GM12892 (cell line): ENCODE data around the gene COX10.

ENCODE experiments used
- POLR2A ChIP-seq: IDR thresholded peaks from 2 replicates; pipeline ENCODE4 v1.6.1; 2011; ENCODE audit warnings: low read depth, low read length, control low read depth
- POLR2AphosphoS5 ChIP-seq: IDR thresholded peaks from 2 replicates; pipeline ENCODE4 v1.6.1; 2011; ENCODE audit warnings: low read depth, low read length, control low read depth

DNA sequence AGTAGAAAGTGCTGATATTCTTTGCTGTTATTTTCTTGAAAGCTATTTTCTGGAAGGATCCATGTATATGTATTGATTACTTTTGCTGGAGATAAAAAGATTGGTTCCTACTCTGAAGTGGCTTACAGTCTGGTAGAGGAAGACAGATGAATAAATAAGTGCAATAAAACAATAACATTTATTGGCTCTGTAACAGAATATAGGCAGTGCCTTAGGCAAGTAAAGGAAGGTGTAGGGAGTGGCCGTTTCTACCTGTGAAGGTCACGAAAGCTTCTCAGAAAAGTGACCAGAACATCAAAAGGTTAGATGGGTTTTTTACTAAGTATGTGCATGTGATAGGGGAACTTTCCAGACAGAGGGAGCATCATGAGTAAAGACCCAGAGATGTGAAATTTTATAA, 43.1 kb downstream of the COX10 start:
- no peak for TF ChIP-seq POLR2A
- no peak for TF ChIP-seq POLR2AphosphoS5
